ENCODE results near the gene SYTL2.

The SYTL2 gene

DNA sequence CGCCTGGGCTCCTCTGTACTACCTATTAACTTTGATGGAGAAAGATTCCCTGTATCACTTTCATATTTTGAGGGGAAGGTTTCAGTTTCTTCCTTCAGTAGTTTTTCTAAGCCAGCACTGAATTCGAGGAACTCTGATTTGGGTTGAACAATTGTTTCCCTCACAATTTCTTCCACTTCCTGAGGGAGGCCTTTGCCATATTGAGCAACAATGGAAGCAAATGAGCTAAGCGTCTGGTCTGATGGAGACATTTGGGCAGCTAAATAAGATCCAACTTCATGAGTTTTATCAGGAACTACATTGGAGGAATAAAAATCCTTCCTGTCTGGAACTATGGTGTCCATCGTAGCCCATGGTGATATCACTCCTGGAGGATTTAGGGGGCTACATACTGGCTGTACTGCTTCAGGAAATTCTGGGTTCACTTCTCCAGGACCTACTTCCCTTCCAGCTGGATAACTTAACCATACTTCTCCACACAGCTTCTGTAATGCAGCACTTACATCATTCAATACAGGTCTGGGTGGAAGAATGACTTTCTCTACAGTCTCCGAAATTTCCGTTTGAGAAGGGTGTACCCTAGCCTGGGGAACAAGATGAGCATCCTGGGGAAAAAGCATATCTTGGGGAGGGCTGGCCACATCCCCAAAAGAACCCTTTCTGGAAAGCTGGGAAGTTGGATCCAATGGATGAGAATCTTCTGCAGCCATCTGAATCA lies 86.0 kb downstream of the SYTL2 start:
- DNase-seq, result no peak

DNA sequence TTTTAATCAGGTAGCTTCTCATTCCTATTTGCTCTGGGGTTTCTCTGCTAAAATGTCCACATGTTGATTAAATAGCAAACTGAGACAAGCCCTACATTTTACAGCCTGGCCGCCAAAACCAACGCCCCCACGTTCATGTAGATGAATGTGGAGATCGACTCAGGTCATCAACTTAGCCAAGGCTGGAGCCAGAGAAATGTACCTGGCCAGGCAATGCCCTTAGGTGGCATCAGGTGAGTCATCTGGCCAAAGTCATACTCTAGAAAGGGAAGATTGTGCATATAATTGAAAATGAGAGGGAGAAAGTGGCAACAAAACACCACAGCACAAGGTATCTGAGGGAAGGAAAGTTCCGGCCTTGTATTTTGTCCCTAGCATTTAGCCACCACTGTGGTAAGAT lies 87.9 kb downstream of the SYTL2 start:
- DNase-seq, result no peak

DNA sequence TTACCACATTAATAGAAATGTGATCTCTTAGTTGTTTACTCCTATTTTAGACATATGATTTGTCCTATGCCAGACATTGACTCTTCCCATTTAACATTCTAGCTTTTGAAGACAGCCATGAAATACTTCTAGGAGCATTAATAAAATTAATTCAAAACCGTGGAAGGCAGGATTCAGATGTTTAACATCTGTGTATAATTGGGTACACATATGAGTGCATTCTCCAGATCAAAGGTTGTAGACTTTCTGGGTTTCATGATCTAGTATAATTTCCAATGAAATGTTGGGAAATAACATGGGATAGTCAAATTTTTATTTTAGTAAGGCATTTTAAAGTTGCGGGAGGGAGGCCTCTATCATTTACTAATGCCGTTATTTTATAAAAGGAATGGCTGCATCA lies 89.8 kb downstream of the SYTL2 start:
- DNase-seq, result no peak

DNA sequence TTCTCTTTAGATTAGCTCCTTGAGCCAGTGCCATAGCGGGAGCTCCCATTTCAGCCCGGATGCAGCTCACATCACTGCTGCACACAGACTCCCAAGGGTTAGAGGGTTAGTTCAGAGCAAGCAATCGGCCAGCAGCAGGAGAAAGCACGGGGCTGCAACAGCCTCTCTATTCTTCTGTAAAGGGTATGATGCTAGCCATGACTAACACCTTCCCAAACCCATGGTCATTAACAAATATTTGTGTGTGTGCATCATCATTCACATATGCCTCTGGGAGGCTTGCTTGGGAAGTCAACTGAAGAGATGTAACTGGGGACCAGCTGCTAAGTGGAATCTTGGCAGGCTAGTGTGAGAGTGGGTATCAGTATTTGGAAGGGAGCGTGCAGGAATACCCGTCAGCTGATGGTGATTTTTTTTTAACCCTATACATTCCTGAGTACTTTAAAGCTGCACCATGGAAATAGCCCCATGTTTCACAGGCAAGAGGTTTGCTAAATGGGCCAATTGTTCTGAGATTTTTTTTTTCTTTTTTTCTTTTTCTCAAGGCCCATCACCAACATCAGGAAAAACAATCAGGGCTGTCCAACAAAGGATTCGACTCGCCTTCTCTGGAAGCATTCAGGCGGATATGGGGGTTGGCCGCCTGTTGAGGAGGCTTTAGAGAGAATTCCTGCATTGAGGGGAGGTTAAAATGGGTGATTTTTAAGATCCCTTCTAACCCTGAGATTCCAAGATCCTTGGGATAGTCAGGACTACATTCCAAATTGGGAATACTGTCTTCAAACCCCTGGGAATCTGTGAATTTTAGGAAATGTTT lies 91.7 kb downstream of the SYTL2 start:
- DNase-seq, result no peak

DNA sequence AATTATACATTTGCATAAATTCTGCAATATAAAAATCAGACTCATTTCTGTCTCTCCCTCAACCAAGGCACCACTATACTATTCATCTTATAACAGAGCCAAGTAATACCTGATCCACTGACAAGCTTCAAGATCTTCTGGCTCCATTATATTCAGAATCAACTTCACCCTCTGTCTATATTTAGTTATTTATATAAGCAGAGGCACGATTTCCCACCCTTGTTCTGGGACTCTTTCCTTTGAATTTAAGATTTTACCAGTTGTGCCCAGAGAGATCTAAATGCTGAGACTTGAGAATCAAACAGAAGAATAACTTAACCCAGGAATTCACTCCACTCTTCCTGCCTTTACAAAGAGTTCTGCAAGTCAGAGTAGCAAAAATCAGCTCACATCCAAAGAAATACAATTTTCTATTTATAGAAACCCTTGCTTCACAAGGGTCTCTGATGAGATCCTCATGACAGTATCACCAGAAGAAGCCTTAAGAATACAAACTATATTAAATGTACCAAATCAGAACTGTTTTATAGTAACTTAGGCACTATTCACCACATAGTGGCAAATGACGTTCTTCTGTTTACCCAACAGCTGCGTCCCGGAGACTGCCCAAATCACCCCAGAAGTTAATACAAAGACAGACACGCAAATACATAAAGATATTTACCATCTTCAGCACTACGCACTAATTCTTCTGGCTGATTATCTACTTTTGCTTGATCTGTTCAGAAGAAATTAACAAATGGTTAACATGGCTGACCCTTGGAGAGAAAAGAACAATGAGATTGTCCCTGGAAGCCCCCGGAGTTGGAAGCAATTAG lies 92.6 kb downstream of the SYTL2 start:
- DNase-seq, result no peak

DNA sequence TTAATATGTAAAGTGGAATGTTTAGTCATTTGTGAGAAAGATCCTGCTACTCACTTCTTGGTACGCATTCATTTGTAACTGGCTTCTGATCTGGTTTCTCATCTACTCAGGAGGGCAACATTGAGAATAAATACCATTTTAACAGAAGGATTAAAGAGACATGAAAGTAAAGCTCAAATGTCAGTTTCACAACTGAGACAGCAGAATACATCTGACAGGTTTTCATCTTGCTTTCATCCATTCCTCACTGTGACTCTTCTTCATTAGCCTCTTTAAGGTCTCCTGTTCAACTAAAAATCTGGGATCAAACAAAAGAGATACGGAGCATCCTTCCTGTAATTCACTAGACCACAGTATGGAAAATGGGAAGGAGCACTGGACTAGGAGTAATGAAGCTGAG lies 93.5 kb downstream of the SYTL2 start:
- DNase-seq, result no peak

DNA sequence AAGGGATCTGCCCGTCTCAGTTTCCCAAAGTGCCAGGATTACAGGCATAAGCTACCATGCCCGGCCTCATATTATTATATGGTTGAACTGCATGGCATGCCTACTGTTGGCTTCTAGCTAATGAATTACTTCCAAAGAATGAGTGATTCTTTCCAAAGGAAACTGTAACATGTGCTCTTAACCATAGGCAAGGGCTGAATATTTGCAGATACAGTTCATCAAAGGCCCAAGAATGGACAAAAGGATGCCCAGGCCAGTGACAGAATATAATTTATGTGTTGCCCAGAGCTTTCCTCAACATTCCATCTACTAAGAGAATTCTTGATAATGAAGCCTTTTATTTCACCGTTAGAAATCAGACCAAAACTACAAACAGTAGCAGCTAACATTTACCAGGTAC lies 98.0 kb downstream of the SYTL2 start:
- no peak for DNase-seq

DNA sequence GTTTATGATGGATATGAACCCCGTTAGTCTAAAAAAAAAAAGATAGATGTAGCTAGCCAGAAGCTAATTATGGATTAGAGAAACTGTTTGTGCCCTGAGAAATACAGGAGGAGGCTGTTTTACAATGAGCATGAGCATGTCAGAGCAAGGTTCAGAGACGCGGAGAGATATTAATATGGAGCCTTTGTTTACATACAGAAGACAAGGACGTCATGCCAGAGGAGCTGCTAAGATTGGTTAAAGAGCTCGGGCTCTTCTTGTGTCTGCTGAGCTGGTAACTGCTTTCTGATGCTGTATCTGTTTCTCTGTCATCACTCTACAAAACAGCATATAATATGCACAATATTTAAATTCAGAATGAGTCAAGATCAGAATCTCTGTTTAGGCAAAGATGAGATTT lies 100.0 kb downstream of the SYTL2 start:
- DNase-seq, result no peak

DNA sequence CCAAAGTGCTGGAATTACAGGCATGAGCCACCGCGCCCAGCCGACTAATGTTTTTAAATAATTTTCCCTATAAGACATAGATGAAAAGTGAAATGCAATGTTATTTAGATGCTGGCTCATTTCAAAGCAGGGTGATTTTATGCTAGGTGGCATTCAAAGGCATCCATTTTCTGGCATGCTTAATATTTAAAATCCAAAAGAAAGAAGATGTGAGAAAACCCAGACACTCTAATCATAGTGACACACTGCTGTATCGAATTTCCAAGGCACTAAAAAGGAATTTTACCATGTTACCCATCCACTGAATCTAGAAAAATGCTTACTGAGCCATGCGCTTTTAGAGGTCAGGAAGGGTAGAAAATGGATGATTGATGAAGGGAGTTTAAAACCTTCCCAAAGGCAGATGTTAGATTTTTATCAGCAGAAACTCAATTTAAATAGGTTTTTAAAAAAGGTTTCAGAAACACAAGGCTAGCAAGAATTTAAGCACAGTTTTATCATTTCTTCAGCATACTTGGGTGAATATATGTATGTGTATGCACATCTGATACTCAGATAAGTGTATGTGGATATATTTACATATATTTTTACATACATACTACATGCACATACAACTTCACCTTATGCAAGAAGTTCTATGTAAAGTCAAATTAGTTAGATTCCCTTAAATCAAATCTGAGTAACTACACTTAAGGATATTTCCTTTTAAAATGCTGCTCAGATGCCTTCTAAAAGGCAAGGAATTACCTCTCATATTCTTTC lies 100.8 kb downstream of the SYTL2 start:
- DNase-seq, result no peak

DNA sequence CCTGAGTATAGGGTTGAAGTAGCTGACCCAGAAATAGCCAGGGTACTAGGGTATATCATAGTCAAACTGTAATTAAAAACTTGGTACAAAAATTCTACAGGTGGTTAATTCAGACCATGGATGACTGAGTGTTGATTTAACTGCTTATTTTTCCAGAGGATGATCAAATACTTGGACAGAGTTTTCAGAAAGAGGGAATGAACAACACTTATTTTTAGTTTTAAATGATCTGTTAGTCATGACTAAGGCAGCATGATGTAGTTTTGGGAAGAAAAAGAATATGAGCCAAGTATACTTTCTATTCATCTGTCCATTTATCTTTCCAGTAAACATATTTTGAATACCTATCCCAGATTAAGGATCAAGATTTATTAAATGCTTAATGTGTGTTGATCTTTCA lies 105.1 kb downstream of the SYTL2 start:
- no peak for DNase-seq

DNA sequence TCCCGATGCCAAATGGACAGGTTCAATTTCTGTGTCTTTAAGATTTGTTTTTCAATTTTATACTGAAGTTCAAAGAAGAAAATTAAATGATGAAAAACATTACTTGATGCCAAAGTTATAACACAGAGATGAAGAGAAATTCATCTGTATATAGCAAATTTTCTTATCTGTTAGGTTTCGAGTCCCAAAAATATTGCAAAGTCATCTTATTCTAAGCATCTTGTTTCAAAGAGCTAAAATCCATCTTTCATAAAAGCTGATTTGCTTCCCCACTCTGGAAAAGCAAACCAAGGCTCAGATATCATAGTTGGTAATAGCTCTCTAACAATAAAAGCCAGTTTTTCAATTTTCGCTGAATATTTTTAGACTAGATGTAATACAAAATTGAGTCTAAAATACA lies 106.0 kb downstream of the SYTL2 start:
- DNase-seq, result no peak

DNA sequence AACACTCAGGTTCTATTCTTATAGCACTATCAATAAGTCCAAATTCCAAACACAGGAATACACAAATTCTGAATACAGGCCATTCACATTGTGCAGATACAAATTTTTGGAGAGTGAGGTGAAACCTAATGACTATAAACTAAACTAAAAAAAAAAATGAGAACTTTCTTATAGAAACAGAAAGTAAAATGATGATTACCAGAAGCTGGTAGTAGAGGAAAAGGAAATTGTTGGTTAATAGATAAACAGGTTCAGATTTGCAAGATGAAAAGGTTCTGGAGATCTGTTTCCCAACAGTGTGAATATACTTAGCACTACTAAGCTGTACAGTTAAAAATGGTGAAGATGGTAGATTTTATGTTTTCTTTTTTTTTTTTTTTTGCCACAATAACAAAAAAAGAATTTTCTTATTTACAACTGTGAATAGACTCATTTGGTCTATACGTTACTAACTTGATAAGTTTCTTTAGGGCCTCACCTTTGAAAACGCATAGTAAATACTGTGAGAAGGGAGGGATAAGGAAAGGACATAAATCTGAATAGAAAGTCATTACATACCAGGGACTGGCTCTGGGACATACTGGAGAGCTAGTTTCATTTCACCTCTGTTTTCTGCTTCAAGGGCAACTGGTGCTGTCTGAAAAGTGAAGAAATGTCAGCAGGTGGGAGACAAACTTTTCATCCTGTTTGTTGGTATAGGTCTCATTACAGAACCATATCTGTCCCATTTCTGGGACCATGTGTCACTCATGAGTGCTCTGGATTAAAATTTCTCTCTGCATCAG lies 110.8 kb downstream of the SYTL2 start:
- no peak for DNase-seq

DNA sequence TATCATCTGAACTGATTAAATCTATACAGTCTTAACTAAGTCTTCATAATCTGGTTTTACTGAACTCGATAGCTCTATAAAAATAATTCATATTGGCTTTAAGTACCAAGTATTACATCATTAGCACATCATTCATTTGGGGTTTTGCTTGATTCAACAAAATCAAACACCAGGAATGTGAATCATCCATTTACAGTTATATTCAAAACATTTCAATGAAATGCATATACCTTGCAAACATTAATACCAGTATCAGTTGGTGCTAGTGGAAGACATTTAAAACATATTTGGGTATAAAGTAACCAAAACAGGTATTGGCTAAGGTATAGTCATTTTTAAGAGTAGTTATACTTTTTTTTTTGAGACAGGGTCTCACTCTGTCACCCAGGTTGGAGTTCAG lies 112.7 kb downstream of the SYTL2 start:
- DNase-seq, result no peak

DNA sequence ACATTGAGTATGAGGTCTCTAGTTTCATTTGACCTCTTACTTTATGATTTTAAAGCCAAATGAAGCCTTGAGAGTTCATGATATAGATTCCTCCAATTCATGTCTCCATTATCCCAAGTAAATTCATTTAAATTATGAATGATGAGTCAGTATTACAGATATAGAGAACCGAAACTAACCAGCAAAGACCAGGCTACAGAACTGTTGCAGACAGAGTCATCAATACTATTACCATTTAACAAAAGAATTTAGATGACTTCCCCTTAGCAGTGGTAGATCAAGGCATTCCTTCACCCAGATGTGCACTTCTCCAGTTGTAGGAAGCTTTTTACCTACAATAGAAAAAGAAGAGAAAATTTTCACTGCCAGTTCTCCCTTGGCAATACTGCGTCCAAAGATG lies 113.2 kb downstream of the SYTL2 start:
- no peak for DNase-seq

DNA sequence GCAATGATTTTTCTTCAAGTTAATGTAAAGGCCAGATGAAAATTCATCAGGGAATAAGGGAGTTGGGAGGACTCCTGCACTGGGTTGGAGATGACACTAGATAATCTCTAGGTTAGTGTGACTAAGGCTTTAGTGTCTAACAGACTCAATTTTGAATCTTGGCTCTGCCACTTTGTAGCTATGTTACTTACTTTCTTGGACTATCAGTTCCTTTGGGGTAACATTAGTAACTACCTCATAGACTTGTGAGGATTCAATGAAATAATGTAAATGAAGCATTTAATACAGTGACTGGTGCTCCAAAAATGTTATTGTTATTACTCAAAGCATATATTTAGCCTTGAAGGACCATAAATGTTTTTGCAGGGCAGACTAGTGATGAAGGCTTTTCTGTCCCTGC lies 115.4 kb downstream of the SYTL2 start:
- no peak for DNase-seq

DNA sequence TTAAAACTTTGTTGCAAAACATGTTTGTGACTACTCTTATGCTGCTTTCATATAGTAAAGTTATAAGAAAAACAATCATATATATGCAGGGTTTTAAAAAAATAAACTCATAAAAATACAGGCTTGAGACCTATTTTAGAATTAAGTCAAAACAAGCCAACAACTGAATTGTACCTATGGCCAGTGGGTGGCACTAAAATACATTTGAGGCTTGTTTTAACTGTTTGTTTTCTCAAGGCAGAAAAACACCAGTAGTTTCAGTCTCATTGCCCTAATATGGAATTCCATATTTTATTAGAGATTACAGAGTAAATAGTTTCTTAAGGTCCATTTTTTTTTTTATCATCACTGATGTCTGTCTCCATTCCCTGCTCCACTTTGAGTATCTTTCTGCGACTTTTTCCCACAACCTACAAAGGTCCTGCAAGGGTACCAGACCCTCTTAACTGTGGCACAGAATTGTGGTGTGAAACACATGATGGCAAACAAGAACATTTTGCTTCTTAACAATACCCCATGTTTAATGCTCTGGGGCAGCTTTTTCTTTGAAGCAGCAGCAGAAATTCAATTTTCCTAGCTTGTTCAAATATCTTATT lies 116.5 kb downstream of the SYTL2 start:
- no peak for DNase-seq

DNA sequence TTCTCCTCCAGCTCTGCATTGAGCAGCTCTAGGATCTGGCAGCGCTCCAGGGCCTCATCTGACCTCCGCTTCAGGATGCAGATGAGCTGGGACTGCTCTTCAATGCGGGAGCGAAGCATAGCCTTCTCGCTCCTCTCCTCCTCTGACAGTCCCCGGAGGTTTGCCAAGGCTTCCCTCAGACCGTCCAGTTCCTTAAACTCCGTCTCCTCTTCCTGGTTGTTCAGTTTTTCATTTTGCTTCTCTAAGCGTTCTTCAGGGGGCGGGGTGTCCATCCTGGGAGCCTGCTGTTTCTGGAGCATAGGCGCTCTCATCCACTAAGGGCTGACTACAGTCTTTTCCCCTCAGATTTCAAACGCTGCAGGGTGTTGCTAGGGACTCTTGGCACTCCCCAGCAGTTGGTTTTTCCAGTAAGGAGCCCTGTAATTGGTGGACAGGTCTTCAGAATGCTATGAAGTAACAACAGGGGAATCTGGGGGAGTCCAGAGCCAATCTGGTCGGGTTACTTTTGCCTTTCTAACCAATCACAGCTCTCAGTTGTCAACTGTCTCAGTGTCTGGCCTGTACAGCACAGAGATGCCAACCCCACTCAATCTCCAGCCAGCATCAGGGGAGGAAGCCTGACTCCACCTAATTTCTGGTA lies 125.0 kb downstream of the SYTL2 start, which contains the start of gene CCDC89:
Gene CCDC89 (minus strand): TSS at position 376 of the 640 bp plus-strand sequence. CDS start 65 bp downstream, at position 311.
- peak; percentile 49 for DNase-seq

DNA sequence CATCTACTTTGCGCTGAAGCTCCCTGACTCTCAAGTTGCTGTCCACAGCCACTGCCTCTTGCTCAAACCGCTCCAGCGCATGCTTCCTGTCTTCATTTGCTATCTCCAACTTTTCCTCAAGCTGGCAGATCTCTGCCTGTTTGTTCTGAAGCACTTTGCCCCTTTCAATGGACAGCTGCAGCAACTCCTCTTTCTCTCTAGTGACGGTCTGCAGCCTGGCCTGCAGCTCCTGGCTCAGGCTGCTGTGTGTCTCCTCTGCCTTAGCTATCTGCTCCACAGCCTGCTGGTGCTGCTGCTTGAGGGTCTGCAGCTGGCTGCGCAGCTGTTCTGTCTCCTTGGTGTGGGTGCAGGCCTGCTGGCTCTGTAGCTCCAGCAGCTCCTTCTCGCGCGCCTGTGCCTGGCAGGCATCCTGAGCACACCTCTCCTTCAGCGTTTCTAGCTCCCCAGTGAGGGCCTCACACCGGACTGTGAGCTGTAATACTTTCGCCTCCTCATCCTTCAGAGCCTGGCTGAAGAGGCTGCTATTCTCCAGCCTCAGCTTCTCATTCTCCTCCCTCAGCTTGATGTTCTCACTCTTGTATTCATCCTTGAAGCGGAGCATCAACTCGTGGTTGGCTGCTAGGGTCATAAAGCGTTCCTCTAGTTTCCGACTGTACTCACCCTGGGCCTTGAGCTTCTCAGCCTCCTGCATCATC lies 125.7 kb downstream of the SYTL2 start:
- no peak for DNase-seq

DNA sequence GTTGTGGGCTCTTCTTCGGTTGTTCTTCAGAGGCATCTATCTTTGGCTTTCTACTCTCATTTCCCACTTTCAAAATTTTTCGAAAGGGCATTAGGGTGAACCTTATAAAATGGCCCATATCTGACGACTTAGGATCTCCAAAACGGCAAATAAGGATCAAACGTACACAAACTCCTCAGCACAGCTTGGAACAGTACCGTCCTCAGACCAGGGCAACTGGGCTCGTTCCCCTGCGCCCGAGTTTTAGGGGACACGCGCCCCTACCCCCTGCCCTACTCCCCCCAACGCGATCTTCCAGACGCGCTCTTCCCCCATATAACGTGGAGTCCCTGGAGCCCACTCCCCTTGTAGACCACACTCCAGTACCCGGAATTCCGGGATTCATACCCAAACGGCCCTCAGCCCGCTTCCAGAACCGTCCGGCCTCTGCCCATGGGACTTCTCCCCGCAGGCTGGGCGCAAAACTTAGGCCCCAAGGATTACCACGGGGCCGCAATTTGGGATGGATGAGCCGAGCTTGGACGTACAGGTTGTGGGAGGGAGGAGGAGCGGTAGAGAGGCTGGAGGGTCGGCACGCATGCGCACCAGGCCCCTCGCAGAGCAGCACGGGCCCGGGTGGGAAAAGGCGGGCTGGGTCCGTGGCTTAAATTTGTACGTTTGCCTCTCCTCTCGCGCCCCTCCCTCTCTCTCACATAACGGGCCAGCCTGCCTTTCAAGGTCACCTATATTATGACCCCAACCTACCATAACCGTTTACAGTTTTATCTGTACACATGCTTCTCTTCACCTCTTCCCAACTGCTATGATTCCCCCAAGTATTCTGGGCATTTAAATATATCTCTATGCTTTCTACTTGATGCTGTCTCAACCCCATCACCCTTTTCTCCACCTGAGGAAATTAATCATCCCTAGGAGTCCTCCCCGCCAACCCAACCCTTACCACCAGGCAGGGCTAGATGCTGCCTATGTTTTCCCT lies 128.3 kb downstream of the SYTL2 start:
- no peak for DNase-seq

All from NCI-H2029 treated with DMSO at 0.1 percent for 48 hours (cell line).